Measurements from ENCODE around the gene ATP1A2. TPM values are rescaled to one million over a fixed set of nuclear protein-coding genes. Genes with fewer than 3 reads are reported as not detected.

ATP1A2 gene
- total RNA-seq, 1 donor from 2014 or later: 11.0 TPM

GRCh38 chr1:160157174-160157573 is 41.6 kb downstream of the ATP1A2 start:
- no peaks in the 10 kb centered on the region for H3K27me3 ChIP-seq
- no peak for DNase-seq (ENCODE audit: extremely low spot score in 2 of 2)
- H3K4me3 ChIP-seq: no peak overlapping the region
- TF ChIP-seq POLR2A (IDR thresholded peaks at IDR 0.05) (no peak), CTCF (IDR thresholded peaks at IDR 0.05) (no peak), POLR2AphosphoS5 (IDR thresholded peaks at IDR 0.05; ENCODE audit: insufficient read depth in 1 of 2, low read depth in 1 of 2) (no peak)
- H3K4me1 ChIP-seq: no peaks in the 10 kb centered on the region
- H3K36me3 ChIP-seq: no peaks in the 10 kb centered on the region
- no peak overlapping the region for H3K27ac ChIP-seq
- no peaks in the 10 kb centered on the region for H3K9me3 ChIP-seq
- intact Hi-C loops (cut with DNase I): loop anchor here (5.0 kb wide), 1 partner anchor 695 kb away; no protein-coding TSS in a partner anchor

- Histone ChIP-seq H3K27me3 (no peaks in the 10 kb centered on the region), H3K36me3 (no peaks in the 10 kb centered on the region), H3K4me3 (no peak overlapping the region), H3K9me3 (no peaks in the 10 kb centered on the region), H3K4me1 (no peaks in the 10 kb centered on the region), H3K27ac (no peak overlapping the region)
- no peak for DNase-seq (ENCODE audit: extremely low spot score in 2 of 2)
- intact Hi-C loops (cut with DNase I): loop anchor here (5.0 kb wide), 1 partner anchor 694 kb away; no protein-coding TSS in a partner anchor
- TF ChIP-seq POLR2A (IDR thresholded peaks at IDR 0.05) (no peak), CTCF (IDR thresholded peaks at IDR 0.05) (no peak), POLR2AphosphoS5 (IDR thresholded peaks at IDR 0.05; ENCODE audit: insufficient read depth in 1 of 2, low read depth in 1 of 2) (no peak)
Observed at GRCh38 chr1:160158031-160158430, 42.5 kb downstream of the ATP1A2 start.

GRCh38 chr1:160158534-160158933 is 43.0 kb downstream of the ATP1A2 start:
- DNase-seq (ENCODE audit: extremely low spot score in 2 of 2): no peak
- H3K4me1 ChIP-seq: no peaks in the 10 kb centered on the region
- intact Hi-C loops (cut with DNase I): loop anchor here (5.0 kb wide), 1 partner anchor 694 kb away; no protein-coding TSS in a partner anchor

GRCh38 chr1:160159846-160160245 is 44.3 kb downstream of the ATP1A2 start:
- H3K27ac ChIP-seq: no peak overlapping the region
- H3K27me3 ChIP-seq: no peaks in the 10 kb centered on the region
- no peaks in the 10 kb centered on the region for H3K36me3 ChIP-seq
- no peak overlapping the region for H3K4me3 ChIP-seq
- H3K4me1 ChIP-seq: no peaks in the 10 kb centered on the region
- H3K9me3 ChIP-seq: no peaks in the 10 kb centered on the region
- intact Hi-C loops (cut with DNase I): loop anchor here (5.0 kb wide), 1 partner anchor 692 kb away; no protein-coding TSS in a partner anchor
- no peak for DNase-seq (ENCODE audit: extremely low spot score in 2 of 2)
- no peak for TF ChIP-seq POLR2AphosphoS5 (IDR thresholded peaks at IDR 0.05; ENCODE audit: insufficient read depth in 1 of 2, low read depth in 1 of 2)
- no peak for TF ChIP-seq POLR2A (IDR thresholded peaks at IDR 0.05)
- no peak for TF ChIP-seq CTCF (IDR thresholded peaks at IDR 0.05)

More at GRCh38 chr1:160158534-160158933, 43.0 kb downstream of the ATP1A2 start:
- H3K36me3 ChIP-seq: no peaks in the 10 kb centered on the region
- TF ChIP-seq CTCF (IDR thresholded peaks at IDR 0.05) (no peak), POLR2AphosphoS5 (IDR thresholded peaks at IDR 0.05; ENCODE audit: insufficient read depth in 1 of 2, low read depth in 1 of 2) (no peak), POLR2A (IDR thresholded peaks at IDR 0.05) (no peak)
- no peak overlapping the region for H3K27ac ChIP-seq
- no peaks in the 10 kb centered on the region for H3K9me3 ChIP-seq
- no peak overlapping the region for H3K4me3 ChIP-seq
- H3K27me3 ChIP-seq: no peaks in the 10 kb centered on the region

GRCh38 chr1:160161965-160162705 is 46.6 kb downstream of the ATP1A2 start:
- DNase-seq (ENCODE audit: extremely low spot score in 2 of 2): no peak
- H3K4me3 ChIP-seq: no peak overlapping the region
- intact Hi-C loops (cut with DNase I): no loop called here
- H3K36me3 ChIP-seq: no peaks in the 10 kb centered on the region
- no peaks in the 10 kb centered on the region for H3K27me3 ChIP-seq
- H3K27ac ChIP-seq: no peak overlapping the region
- TF ChIP-seq POLR2A (IDR thresholded peaks at IDR 0.05): no peak
- TF ChIP-seq CTCF (IDR thresholded peaks at IDR 0.05): no peak
- no peak for TF ChIP-seq POLR2AphosphoS5 (IDR thresholded peaks at IDR 0.05; ENCODE audit: insufficient read depth in 1 of 2, low read depth in 1 of 2)
- H3K9me3 ChIP-seq: no peaks in the 10 kb centered on the region
- no peaks in the 10 kb centered on the region for H3K4me1 ChIP-seq

Measured in vagina (tissue), 2 donors.